ENCODE data around the gene SDC3. TPM values are rescaled to one million over a fixed set of nuclear protein-coding genes. Genes with fewer than 3 reads are reported as not detected.
A peak's percentile ranks its signal among the peaks of the same experiment; 100 is the strongest.

Gene SDC3
- total RNA-seq, 1 experiment from 2014 or later = 0.04 TPM

GRCh38 chr1:30933874-30934252 is 25.3 kb upstream of the SDC3 start:
- Histone ChIP-seq H3K36me3 (ENCODE audit: insufficient read depth, low read length) (peaks cover 32% of the 10 kb centered on the region; the same call in 1 of the 2 replicates), H3K4me3 (ENCODE audit: low read length) (no peak overlapping the region)

GRCh38 chr1:30930631-30931173 is 22.1 kb upstream of the SDC3 start:
- Histone ChIP-seq H3K9me3 (ENCODE audit: low read length) (no peaks in the 10 kb centered on the region), H3K9ac (ENCODE audit: low read length) (no peak overlapping the region), H3K4me1 (ENCODE audit: low read length) (no peaks in the 10 kb centered on the region), H3K9me2 (replicated peaks; ENCODE audit: insufficient read depth, low read length) (no peaks in the 10 kb centered on the region), H3K36me3 (ENCODE audit: insufficient read depth, low read length) (peaks cover 22% of the 10 kb centered on the region; the same call in 1 of the 2 replicates), H3K79me2 (ENCODE audit: low read length) (no peaks in the 10 kb centered on the region), H3K27ac (ENCODE audit: low read length) (no peak overlapping the region), H3K4me3 (ENCODE audit: low read length) (no peak overlapping the region), H3K27me3 (ENCODE audit: low read length) (no peaks in the 10 kb centered on the region), H2AFZ (ENCODE audit: low read length) (no peak overlapping the region), H3K4me2 (ENCODE audit: low read depth, low read length, poor library complexity, severe bottlenecking) (no peak overlapping the region), H4K20me1 (ENCODE audit: insufficient read depth, low read depth, low read length) (no peaks in the 10 kb centered on the region)
- DNase-seq = no peak

More at GRCh38 chr1:30933874-30934252, 25.3 kb upstream of the SDC3 start:
- H3K9me2 ChIP-seq (replicated peaks; ENCODE audit: insufficient read depth, low read length) = no peaks in the 10 kb centered on the region
- no peak overlapping the region for H3K4me2 ChIP-seq (ENCODE audit: low read depth, low read length, poor library complexity, severe bottlenecking)
- no peak overlapping the region for H2AFZ ChIP-seq (ENCODE audit: low read length)
- no peaks in the 10 kb centered on the region for H3K79me2 ChIP-seq (ENCODE audit: low read length)
- H3K9me3 ChIP-seq (ENCODE audit: low read length) = no peaks in the 10 kb centered on the region
- no peaks in the 10 kb centered on the region for H3K27me3 ChIP-seq (ENCODE audit: low read length)
- H3K4me1 ChIP-seq (ENCODE audit: low read length) = no peaks in the 10 kb centered on the region
- H3K27ac ChIP-seq (ENCODE audit: low read length) = no peak overlapping the region
- H3K9ac ChIP-seq (ENCODE audit: low read length) = no peak overlapping the region
- DNase-seq = no peak
- no peaks in the 10 kb centered on the region for H4K20me1 ChIP-seq (ENCODE audit: insufficient read depth, low read depth, low read length)

DNA sequence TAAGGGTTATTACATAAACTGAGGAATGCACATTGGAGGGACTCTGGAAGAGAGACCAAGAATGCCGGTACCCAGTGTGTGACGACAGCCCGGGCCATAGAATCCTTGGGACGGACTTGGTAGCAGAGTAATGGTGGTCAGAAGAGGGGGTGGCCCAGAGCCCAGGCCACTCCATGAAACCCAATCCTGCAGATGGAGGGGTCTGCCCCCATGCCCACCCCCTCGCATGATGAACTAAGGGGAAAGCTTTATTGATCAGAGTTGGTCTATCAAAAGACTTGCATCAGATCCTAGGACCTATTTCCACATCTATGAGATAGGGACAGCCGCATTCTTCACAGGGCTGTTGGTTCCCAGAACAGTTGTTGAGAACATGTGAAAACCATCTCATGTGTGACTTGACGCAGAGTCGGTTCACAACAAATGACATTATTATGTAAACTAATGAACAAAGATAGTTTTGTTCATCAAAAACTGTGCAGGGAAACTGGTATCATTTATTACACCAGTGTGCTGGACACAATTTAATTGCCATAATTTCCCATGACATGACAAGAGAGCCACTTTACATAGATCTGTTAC is 21.5 kb upstream of the SDC3 start:
- Histone ChIP-seq H3K4me3 (ENCODE audit: low read length) (no peak overlapping the region), H3K9me3 (ENCODE audit: low read length) (no peaks in the 10 kb centered on the region), H3K27me3 (ENCODE audit: low read length) (no peaks in the 10 kb centered on the region), H4K20me1 (ENCODE audit: insufficient read depth, low read depth, low read length) (no peaks in the 10 kb centered on the region), H3K9ac (ENCODE audit: low read length) (no peak overlapping the region), H3K79me2 (ENCODE audit: low read length) (no peaks in the 10 kb centered on the region), H3K36me3 (ENCODE audit: insufficient read depth, low read length) (peaks cover 20% of the 10 kb centered on the region; the same call in 1 of the 2 replicates), H3K4me2 (ENCODE audit: low read depth, low read length, poor library complexity, severe bottlenecking) (no peak overlapping the region), H3K4me1 (ENCODE audit: low read length) (no peaks in the 10 kb centered on the region), H3K9me2 (replicated peaks; ENCODE audit: insufficient read depth, low read length) (no peaks in the 10 kb centered on the region), H2AFZ (ENCODE audit: low read length) (no peak overlapping the region), H3K27ac (ENCODE audit: low read length) (no peak overlapping the region)
- DNase-seq = no peak

- peak; percentile 84 for DNase-seq
- H3K9ac ChIP-seq (ENCODE audit: low read length) = no peak overlapping the region
These were observed 20.8 kb upstream of the SDC3 start for GRCh38 chr1:30929135-30929889.

GRCh38 chr1:30928789-30929134 is 20.2 kb upstream of the SDC3 start:
- DNase-seq = no peak
- no peak overlapping the region for H3K9ac ChIP-seq (ENCODE audit: low read length)
- H3K79me2 ChIP-seq (ENCODE audit: low read length) = no peaks in the 10 kb centered on the region
- H3K4me1 ChIP-seq (ENCODE audit: low read length) = no peaks in the 10 kb centered on the region
- H3K27me3 ChIP-seq (ENCODE audit: low read length) = no peaks in the 10 kb centered on the region
- no peaks in the 10 kb centered on the region for H4K20me1 ChIP-seq (ENCODE audit: insufficient read depth, low read depth, low read length)
- no peaks in the 10 kb centered on the region for H3K9me3 ChIP-seq (ENCODE audit: low read length)
- H3K9me2 ChIP-seq (replicated peaks; ENCODE audit: insufficient read depth, low read length) = no peaks in the 10 kb centered on the region
- H3K27ac ChIP-seq (ENCODE audit: low read length) = no peak overlapping the region
- no peak overlapping the region for H3K4me3 ChIP-seq (ENCODE audit: low read length)
- no peak overlapping the region for H2AFZ ChIP-seq (ENCODE audit: low read length)
- no peak overlapping the region for H3K4me2 ChIP-seq (ENCODE audit: low read depth, low read length, poor library complexity, severe bottlenecking)
- H3K36me3 ChIP-seq (ENCODE audit: insufficient read depth, low read length) = peaks cover 11% of the 10 kb centered on the region; the same call in 1 of the 2 replicates

More at GRCh38 chr1:30929135-30929889, 20.8 kb upstream of the SDC3 start:
- Histone ChIP-seq H3K79me2 (ENCODE audit: low read length) (no peaks in the 10 kb centered on the region), H3K4me2 (ENCODE audit: low read depth, low read length, poor library complexity, severe bottlenecking) (no peak overlapping the region), H3K27ac (ENCODE audit: low read length) (no peak overlapping the region), H4K20me1 (ENCODE audit: insufficient read depth, low read depth, low read length) (no peaks in the 10 kb centered on the region), H3K27me3 (ENCODE audit: low read length) (no peaks in the 10 kb centered on the region), H3K9me2 (replicated peaks; ENCODE audit: insufficient read depth, low read length) (no peaks in the 10 kb centered on the region), H3K4me3 (ENCODE audit: low read length) (no peak overlapping the region), H2AFZ (ENCODE audit: low read length) (no peak overlapping the region), H3K36me3 (ENCODE audit: insufficient read depth, low read length) (peaks cover 13% of the 10 kb centered on the region; the same call in 1 of the 2 replicates), H3K9me3 (ENCODE audit: low read length) (no peaks in the 10 kb centered on the region), H3K4me1 (ENCODE audit: low read length) (no peaks in the 10 kb centered on the region)

- no peak overlapping the region for H2AFZ ChIP-seq (ENCODE audit: low read length)
- H3K4me3 ChIP-seq (ENCODE audit: low read length) = no peak overlapping the region
- H3K36me3 ChIP-seq (ENCODE audit: insufficient read depth, low read length) = peaks cover 11% of the 10 kb centered on the region; the same call in 1 of the 2 replicates
- H3K9ac ChIP-seq (ENCODE audit: low read length) = no peak overlapping the region
- H3K4me1 ChIP-seq (ENCODE audit: low read length) = no peaks in the 10 kb centered on the region
- H3K27me3 ChIP-seq (ENCODE audit: low read length) = no peaks in the 10 kb centered on the region
- H4K20me1 ChIP-seq (ENCODE audit: insufficient read depth, low read depth, low read length) = no peaks in the 10 kb centered on the region
- H3K4me2 ChIP-seq (ENCODE audit: low read depth, low read length, poor library complexity, severe bottlenecking) = no peak overlapping the region
- H3K9me2 ChIP-seq (replicated peaks; ENCODE audit: insufficient read depth, low read length) = no peaks in the 10 kb centered on the region
- H3K79me2 ChIP-seq (ENCODE audit: low read length) = no peaks in the 10 kb centered on the region
- H3K9me3 ChIP-seq (ENCODE audit: low read length) = no peaks in the 10 kb centered on the region
- no peak for DNase-seq
- H3K27ac ChIP-seq (ENCODE audit: low read length) = no peak overlapping the region
These were observed 19.6 kb upstream of the SDC3 start for GRCh38 chr1:30928171-30928570.

DNA sequence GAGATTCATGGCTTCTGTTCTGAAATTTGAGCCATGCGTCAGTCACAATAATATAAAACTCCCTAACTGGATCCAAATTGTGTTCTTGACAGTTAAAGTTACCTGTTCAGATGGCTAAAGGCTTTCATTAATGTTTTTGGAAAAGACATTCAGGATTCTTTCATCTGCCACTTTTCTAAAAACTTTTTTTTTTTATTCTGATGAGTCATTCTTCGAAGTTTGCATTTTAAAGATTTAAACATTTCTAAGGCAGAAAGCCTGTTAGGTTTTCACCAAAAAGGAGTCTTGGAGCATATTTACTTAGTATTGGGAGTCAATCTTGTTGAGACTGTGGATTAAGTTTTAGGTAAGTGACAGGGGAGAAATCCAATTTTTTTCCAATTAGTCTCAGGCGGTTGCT is 18.9 kb upstream of the SDC3 start:
- H3K27ac ChIP-seq (ENCODE audit: low read length) = no peak overlapping the region
- H4K20me1 ChIP-seq (ENCODE audit: insufficient read depth, low read depth, low read length) = no peaks in the 10 kb centered on the region
- H3K4me2 ChIP-seq (ENCODE audit: low read depth, low read length, poor library complexity, severe bottlenecking) = no peak overlapping the region
- no peaks in the 10 kb centered on the region for H3K79me2 ChIP-seq (ENCODE audit: low read length)
- H3K4me1 ChIP-seq (ENCODE audit: low read length) = no peaks in the 10 kb centered on the region
- no peak overlapping the region for H3K9ac ChIP-seq (ENCODE audit: low read length)
- no peaks in the 10 kb centered on the region for H3K27me3 ChIP-seq (ENCODE audit: low read length)
- no peak overlapping the region for H3K4me3 ChIP-seq (ENCODE audit: low read length)
- peaks cover 8% of the 10 kb centered on the region; the same call in 1 of the 2 replicates for H3K36me3 ChIP-seq (ENCODE audit: insufficient read depth, low read length)
- DNase-seq = no peak
- H3K9me3 ChIP-seq (ENCODE audit: low read length) = no peaks in the 10 kb centered on the region
- no peak overlapping the region for H2AFZ ChIP-seq (ENCODE audit: low read length)
- H3K9me2 ChIP-seq (replicated peaks; ENCODE audit: insufficient read depth, low read length) = no peaks in the 10 kb centered on the region

DNA sequence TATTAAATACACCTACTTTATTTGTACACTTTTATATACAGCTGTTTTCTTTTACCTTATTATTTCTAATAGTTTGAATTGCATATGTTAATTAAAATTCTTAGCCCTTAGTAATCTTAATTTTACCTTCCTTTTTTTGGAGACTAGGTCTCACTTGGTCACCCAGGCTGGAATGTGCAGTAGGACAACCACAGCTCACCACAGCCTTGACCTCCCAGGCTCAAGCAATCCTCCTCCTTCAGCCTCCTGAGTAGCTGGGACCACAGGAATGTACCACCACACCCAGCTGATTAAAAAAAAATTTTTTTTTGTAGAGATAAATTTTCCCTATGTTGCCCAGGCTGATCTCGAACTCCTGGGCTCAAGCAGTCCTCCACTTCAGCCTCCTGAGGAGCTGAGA is 15.0 kb upstream of the SDC3 start:
- no peaks in the 10 kb centered on the region for H3K27me3 ChIP-seq (ENCODE audit: low read length)
- H3K79me2 ChIP-seq (ENCODE audit: low read length) = no peaks in the 10 kb centered on the region
- no peak overlapping the region for H3K9ac ChIP-seq (ENCODE audit: low read length)
- DNase-seq = no peak
- H2AFZ ChIP-seq (ENCODE audit: low read length) = no peak overlapping the region
- H3K4me1 ChIP-seq (ENCODE audit: low read length) = no peaks in the 10 kb centered on the region
- H3K9me2 ChIP-seq (replicated peaks; ENCODE audit: insufficient read depth, low read length) = no peaks in the 10 kb centered on the region
- H3K36me3 ChIP-seq (ENCODE audit: insufficient read depth, low read length) = no peaks in the 10 kb centered on the region
- no peak overlapping the region for H3K27ac ChIP-seq (ENCODE audit: low read length)
- H4K20me1 ChIP-seq (ENCODE audit: insufficient read depth, low read depth, low read length) = no peaks in the 10 kb centered on the region
- no peak overlapping the region for H3K4me3 ChIP-seq (ENCODE audit: low read length)
- H3K9me3 ChIP-seq (ENCODE audit: low read length) = no peaks in the 10 kb centered on the region
- H3K4me2 ChIP-seq (ENCODE audit: low read depth, low read length, poor library complexity, severe bottlenecking) = no peak overlapping the region

All from Karpas-422 (cell line).